Measurements from ENCODE around the gene LGALS14.
"Not testable (repeated sequence)": the region's sequence is repeated elsewhere in the genome, so short reads cannot be mapped to it uniquely, and the experiment has no call there.

The LGALS14 gene

GRCh38 chr19:39696387-39696786 lies 7.9 kb upstream of the LGALS14 start:
- DNase-seq, result no peak

GRCh38 chr19:39698535-39698934 lies 5.7 kb upstream of the LGALS14 start:
- DNase-seq, result no peak

- DNase-seq, result no peak
These were observed 3.0 kb upstream of the LGALS14 start for GRCh38 chr19:39701291-39701690.

- DNase-seq, result no peak
These were observed 1.4 kb downstream of the LGALS14 start for GRCh38 chr19:39705578-39706188.

GRCh38 chr19:39708594-39708993 lies 4.3 kb downstream of the LGALS14 start:
- no peak for DNase-seq

- DNase-seq, result no peak
These were observed 5.0 kb downstream of the LGALS14 start for GRCh38 chr19:39709026-39709872.

GRCh38 chr19:39710333-39710890 lies 6.1 kb downstream of the LGALS14 start:
- DNase-seq, result no peak

- DNase-seq, result not testable (repeated sequence)
These were observed 15.9 kb downstream of the LGALS14 start for GRCh38 chr19:39720144-39720543.

GRCh38 chr19:39725995-39726394 lies 21.7 kb downstream of the LGALS14 start:
- DNase-seq, result no peak

- no peak for DNase-seq
These were observed 23.0 kb downstream of the LGALS14 start for GRCh38 chr19:39727070-39727800.

- DNase-seq, result no peak
These were observed 23.8 kb downstream of the LGALS14 start for GRCh38 chr19:39728040-39728439.

GRCh38 chr19:39729594-39729993 lies 25.3 kb downstream of the LGALS14 start:
- DNase-seq, result no peak

- no peak for DNase-seq
These were observed 27.4 kb downstream of the LGALS14 start for GRCh38 chr19:39731685-39732084.

- no peak for DNase-seq
These were observed 29.6 kb downstream of the LGALS14 start for GRCh38 chr19:39733841-39734240.

GRCh38 chr19:39735688-39736087 lies 31.4 kb downstream of the LGALS14 start:
- no peak for DNase-seq

- DNase-seq, result no peak
These were observed 31.8 kb downstream of the LGALS14 start for GRCh38 chr19:39736088-39736487.

- no peak for DNase-seq
These were observed 33.1 kb downstream of the LGALS14 start for GRCh38 chr19:39737351-39737750.

- DNase-seq, result peak; percentile 2
These were observed 33.6 kb downstream of the LGALS14 start, which contains the start of gene CLC for GRCh38 chr19:39737891-39738290. TSS of gene CLC (minus strand) at chr19:39738029. CDS start at chr19:39737952, 77 bp downstream.

GRCh38 chr19:39738814-39739213 lies 34.5 kb downstream of the LGALS14 start:
- DNase-seq, result no peak

- no peak for DNase-seq
These were observed 36.1 kb downstream of the LGALS14 start for GRCh38 chr19:39740395-39740794.

GRCh38 chr19:39745643-39746042 lies 41.4 kb downstream of the LGALS14 start:
- no peak for DNase-seq

GRCh38 chr19:39746836-39747529 lies 42.7 kb downstream of the LGALS14 start:
- DNase-seq, result no peak

- no peak for DNase-seq
These were observed 45.7 kb downstream of the LGALS14 start for GRCh38 chr19:39749981-39750380.

All from NCI-H526 treated with DMSO at 0.1 percent for 48 hours (cell line).